K562 (cell line): ENCODE measurements around the gene BTG2. TPM values are rescaled to one million over a fixed set of nuclear protein-coding genes. Genes with fewer than 3 reads are reported as not detected.
A peak's percentile ranks its signal among the peaks of the same experiment; 100 is the strongest.

Experiments used
- ARID1B ChIP-seq: fragments of 450-650 bp; IDR thresholded peaks from 2 replicates; pipeline ENCODE4 v1.6.1; 2016; ENCODE audit warnings: antibody characterized with exemption, mild to moderate bottlenecking, inconsistent platforms
- ATF3 ChIP-seq, 2 experiments: fragments of 450-650 bp in 1 of 2; sonication (generic) in 1 of 2; formaldehyde crosslinking in 1 of 2; IDR thresholded peaks in 1 of 2; conservative IDR thresholded peaks in 1 of 2; 2 replicates each; pipeline versions ENCODE4 v1.6.1 to v1.8.1; 2016 to 2023; ENCODE audit warnings: mild to moderate bottlenecking in 2 of 2, moderate library complexity in 2 of 2, inconsistent platforms in 1 of 2, missing genetic modification reagents in 1 of 2
- BRF2 ChIP-seq: IDR thresholded peaks from 3 replicates; pipeline ENCODE4 v1.6.1; 2011; ENCODE audit warnings: borderline replicate concordance, mild to moderate bottlenecking; ENCODE audit not compliant: insufficient read length, insufficient read depth
- E2F5 ChIP-seq: sonication (generic); formaldehyde crosslinking; IDR thresholded peaks from 2 replicates; pipeline ENCODE4 v1.8.0; 2022; ENCODE audit warnings: mild to moderate bottlenecking, missing genetic modification reagents
- GTF2F1 ChIP-seq: IDR thresholded peaks from 2 replicates; pipeline ENCODE4 v1.6.1; 2011; ENCODE audit warnings: low read depth, low read length, improper control_type of control experiment
- HBP1 ChIP-seq: fragments of 450-650 bp; formaldehyde crosslinking; IDR thresholded peaks from 2 replicates; pipeline ENCODE4 v1.4.0; 2022; ENCODE audit warnings: missing genetic modification characterization
- KDM1A ChIP-seq, 2 experiments: fragments of 450-650 bp; IDR thresholded peaks; 2 replicates each; pipeline ENCODE4 v1.6.1; 2016; ENCODE audit warnings: mild to moderate bottlenecking in 2 of 2
- NCOR1 ChIP-seq: fragments of 450-650 bp; IDR thresholded peaks from 2 replicates; pipeline ENCODE4 v1.6.1; 2016; ENCODE audit warnings: mild to moderate bottlenecking, moderate library complexity
- NUFIP1 ChIP-seq: fragments of 450-650 bp; IDR thresholded peaks from 2 replicates; pipeline ENCODE4 v1.6.1; 2018; ENCODE audit not compliant: partially characterized antibody
- ZC3H8 ChIP-seq: fragments of 450-650 bp; IDR thresholded peaks from 2 replicates; pipeline ENCODE4 v1.6.1; 2017
- ZKSCAN3 ChIP-seq: fragments of 250-450 bp; sonication (Bioruptor Pico); IDR thresholded peaks from 2 replicates; pipeline ENCODE4 v1.4.0; 2020
- ZNF224 ChIP-seq: sonication (generic); formaldehyde crosslinking; IDR thresholded peaks from 2 replicates; pipeline ENCODE4 v1.8.0; 2022; ENCODE audit warnings: mild to moderate bottlenecking, missing genetic modification reagents
- ZNF445 ChIP-seq: fragments of 250-450 bp; sonication (Bioruptor Pico); IDR thresholded peaks from 2 replicates; pipeline ENCODE4 v1.4.0; 2020; ENCODE audit warnings: low read depth, mild to moderate bottlenecking, moderate library complexity
- ZNF778 ChIP-seq: fragments of 450-650 bp; formaldehyde crosslinking; IDR thresholded peaks from 2 replicates; pipeline ENCODE4 v1.4.0; 2020; ENCODE audit warnings: mild to moderate bottlenecking, moderate library complexity
- polyA plus RNA-seq, 8 experiments: library from polyadenylated mRNA; depleted of rRNA in 4 of 8; stranded (reverse) in 5 of 8; unstranded in 3 of 8; fragments of >200 nt; fragmentation: Nextera tagmentation in 2 of 8; fragmentation: Illumina TruSeq in 1 of 8; extraction: Ambion mirVana in 2 of 8; extraction: Trizol in 1 of 8; gene quantifications; 2 replicates each; pipeline versions ENCODE4 v1.2.1 to v1.2.3, GENCODE V29; 2011 to 2014; ENCODE audit warnings: inconsistent platforms in 1 of 8, missing spikeins in 1 of 8
- total RNA-seq, 7 experiments: library from RNA; depleted of rRNA in 6 of 7; stranded (reverse); fragments of >200 nt in 6 of 7; fragmentation: Illumina TruSeq in 2 of 7; extraction: Trizol in 2 of 7; gene quantifications; 2 replicates each; pipeline versions ENCODE4 v1.2.1 to v1.2.3, GENCODE V29; 2011 to 2021; ENCODE audit warnings: low replicate concordance in 1 of 7
- TF ChIP-seq, protein P1 (sequence below): fragments of 250-450 bp; sonication (Bioruptor Pico); IDR thresholded peaks from 2 replicates; pipeline ENCODE4 v1.8.0; 2021; ENCODE audit warnings: moderate library complexity, mild to moderate bottlenecking, inconsistent platforms
- TF ChIP-seq, protein P2 (sequence below): fragments of 250-450 bp; sonication (Bioruptor Pico); IDR thresholded peaks from 2 replicates; pipeline ENCODE4 v1.5.0; 2021; ENCODE audit warnings: mild to moderate bottlenecking, moderate library complexity
- TF ChIP-seq, protein P3 (sequence below), 2 experiments: IDR thresholded peaks; 2 replicates each; pipeline ENCODE4 v1.6.1; 2011; ENCODE audit warnings: borderline replicate concordance in 1 of 2, control low read depth in 1 of 2, low read depth in 1 of 2, low read length in 1 of 2, mild to moderate bottlenecking in 1 of 2, mixed read lengths in 1 of 2, moderate library complexity in 1 of 2; ENCODE audit not compliant: insufficient read depth in 1 of 2, insufficient read length in 1 of 2, poor library complexity in 1 of 2, severe bottlenecking in 1 of 2; ENCODE audit errors: extremely low read depth in 1 of 2

The BTG2 gene
- total and polyA plus RNA-seq, 9 of the 15 experiments (the other 6 are each of a cell fraction or from before 2014, with no cell fraction given), result 2.3 to 41.9 (median 8.7) TPM

DNA sequence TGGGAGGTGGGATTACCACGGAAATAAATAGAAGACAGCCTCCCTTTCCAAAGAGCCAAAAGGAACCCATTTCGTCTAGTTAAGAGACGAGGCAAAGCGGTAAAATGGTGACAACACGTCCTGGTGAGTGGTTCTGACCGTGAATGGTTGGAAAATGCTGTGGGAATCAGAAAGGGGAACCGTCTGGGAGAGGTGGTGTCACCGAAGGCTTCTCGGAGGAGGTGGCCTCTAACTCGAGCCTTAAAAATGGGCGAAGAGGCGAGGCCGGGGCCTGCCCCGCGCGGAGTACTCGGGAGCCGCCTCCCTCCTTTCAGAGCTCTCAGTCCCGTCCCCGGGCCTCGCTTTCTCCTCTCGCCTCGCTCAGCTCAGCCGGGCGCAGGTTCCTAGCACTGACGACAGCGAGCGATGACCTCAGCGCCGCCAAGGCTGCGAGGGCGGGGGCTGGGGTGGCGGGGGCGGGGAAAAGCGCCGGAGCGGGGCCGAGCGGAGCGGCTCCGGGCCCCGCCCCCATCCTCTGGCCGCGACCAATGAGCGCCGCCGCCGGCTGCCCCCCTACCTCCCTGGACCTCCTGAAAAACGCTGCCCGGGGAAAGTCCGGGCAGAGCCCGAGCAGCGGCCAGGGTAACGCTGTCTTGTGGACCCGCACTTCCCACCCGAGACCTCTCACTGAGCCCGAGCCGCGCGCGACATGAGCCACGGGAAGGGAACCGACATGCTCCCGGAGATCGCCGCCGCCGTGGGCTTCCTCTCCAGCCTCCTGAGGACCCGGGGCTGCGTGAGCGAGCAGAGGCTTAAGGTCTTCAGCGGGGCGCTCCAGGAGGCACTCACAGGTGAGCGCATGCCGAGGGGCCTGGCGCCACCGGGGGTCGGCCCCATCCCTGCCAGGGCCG is at the start of gene BTG2 (continued):
- no peak for TF ChIP-seq ZKSCAN3 (CRISPR knock-in tag)
- no peak for TF ChIP-seq BRF2
- TF ChIP-seq, protein P1, sequence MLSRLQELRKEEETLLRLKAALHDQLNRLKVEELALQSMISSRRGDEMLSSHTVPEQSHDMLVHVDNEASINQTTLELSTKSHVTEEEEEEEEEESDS (CRISPR knock-in tag), result no peak
- peak; percentile 91 for TF ChIP-seq ATF3 (IDR thresholded peaks at IDR 0.05)
- no peak; the same call in 1 of the 2 replicates for TF ChIP-seq ATF3 (CRISPR knock-in tag; conservative IDR thresholded peaks at IDR 0.05)
- no peak for TF ChIP-seq GTF2F1
- peak; percentile 61 for TF ChIP-seq ARID1B
- 0 out of 2 replicates have a peak, but pooled peaks have one; percentile 74 for TF ChIP-seq ZNF224 (CRISPR knock-in tag)
- peak; percentile 83 to 95 for TF ChIP-seq KDM1A (IDR thresholded peaks at IDR 0.05)
- TF ChIP-seq ZC3H8, result no peak
- TF ChIP-seq NUFIP1, result no peak
- no peak for TF ChIP-seq E2F5 (CRISPR knock-in tag)
- no peak for TF ChIP-seq ZNF778 (CRISPR knock-in tag)
- TF ChIP-seq HBP1 (CRISPR knock-in tag), result no peak
- TF ChIP-seq ZNF445 (CRISPR knock-in tag), result no peak
- TF ChIP-seq, protein P2, sequence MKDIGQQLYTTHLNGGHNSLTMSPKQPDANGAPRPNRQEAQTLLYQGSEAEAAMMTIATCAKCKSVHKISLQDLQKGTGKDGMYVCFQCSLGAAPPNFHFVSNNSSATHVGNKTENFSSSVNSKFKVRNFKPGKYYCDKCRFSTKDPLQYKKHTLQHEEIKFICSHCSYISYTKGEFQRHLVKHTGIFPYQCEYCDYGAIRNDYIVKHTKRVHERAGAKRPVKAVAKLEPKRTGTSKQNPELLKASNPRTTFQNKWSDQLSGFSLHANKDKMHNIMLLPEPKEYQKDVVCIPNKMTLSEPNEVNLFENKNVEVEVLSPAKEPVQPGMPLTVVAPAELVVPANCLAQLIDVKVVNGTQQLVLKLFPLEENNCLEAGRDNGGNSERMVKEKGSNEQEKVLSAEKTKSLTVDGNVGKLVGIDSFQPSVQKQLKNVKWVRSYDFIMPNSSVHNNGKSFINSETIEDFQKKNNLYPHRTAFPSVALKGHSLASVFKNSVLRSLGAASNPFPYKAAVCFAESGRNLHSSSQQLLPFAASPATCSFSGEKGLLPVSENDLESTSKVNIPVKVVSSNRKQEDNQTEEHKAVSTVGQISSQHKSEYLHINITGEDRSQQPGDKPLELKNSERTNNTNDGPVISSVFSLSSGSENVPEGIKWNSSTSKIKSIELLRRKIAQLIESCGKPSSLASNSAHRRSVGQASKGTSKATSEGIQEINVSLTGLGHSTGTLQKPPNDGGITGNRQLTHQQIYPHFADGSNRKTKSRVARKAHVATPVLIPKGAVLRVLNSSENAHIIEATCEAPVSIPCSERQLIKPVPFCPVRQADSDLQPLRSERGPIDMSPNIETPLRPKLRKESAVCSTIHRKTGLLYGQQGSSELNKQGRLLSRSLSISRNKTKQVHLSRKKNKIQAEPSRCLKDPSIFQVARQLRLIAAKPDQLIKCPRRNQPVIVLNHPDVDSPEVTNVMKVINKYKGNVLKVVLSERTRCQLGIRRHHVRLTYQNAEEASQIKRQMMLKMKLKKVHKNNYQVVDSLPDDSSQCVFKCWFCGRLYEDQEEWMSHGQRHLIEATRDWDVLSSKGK (CRISPR knock-in tag), result no peak
- peak; percentile 46; the same call in 1 of the 2 replicates for TF ChIP-seq NCOR1
- TF ChIP-seq, protein P3, sequence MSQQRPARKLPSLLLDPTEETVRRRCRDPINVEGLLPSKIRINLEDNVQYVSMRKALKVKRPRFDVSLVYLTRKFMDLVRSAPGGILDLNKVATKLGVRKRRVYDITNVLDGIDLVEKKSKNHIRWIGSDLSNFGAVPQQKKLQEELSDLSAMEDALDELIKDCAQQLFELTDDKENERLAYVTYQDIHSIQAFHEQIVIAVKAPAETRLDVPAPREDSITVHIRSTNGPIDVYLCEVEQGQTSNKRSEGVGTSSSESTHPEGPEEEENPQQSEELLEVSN (IDR thresholded peaks at IDR 0.05; ENCODE audit: borderline replicate concordance in 1 of 2, extremely low read depth in 1 of 2, insufficient read depth in 1 of 2, insufficient read length in 1 of 2, low read depth in 1 of 2, low read length in 1 of 2, poor library complexity in 1 of 2, severe bottlenecking in 1 of 2), result peak; percentile 18 to 74
